ENCODE results near the gene SND1. TPM values are rescaled to one million over a fixed set of nuclear protein-coding genes. Genes with fewer than 3 reads are reported as not detected.
"Not testable (repeated sequence)": the region's sequence is repeated elsewhere in the genome, so short reads cannot be mapped to it uniquely, and the experiment has no call there.

The SND1 gene
- total RNA-seq, 6 experiments from 2014 or later, result 217 to 259 (median 247) TPM

GRCh38 chr7:128108641-128109423 lies 456.8 kb downstream of the SND1 start:
- H3K36me3 Mint-ChIP-seq (ENCODE audit: low read depth), result no peaks in the 10 kb centered on the region
- no peak for TF ChIP-seq CTCF (IDR thresholded peaks at IDR 0.05)
- H3K4me1 Mint-ChIP-seq (ENCODE audit: low read depth), result peaks cover 8% of the 10 kb centered on the region
- H3K27me3 Mint-ChIP-seq (ENCODE audit: insufficient read depth), result peaks cover 44% of the 10 kb centered on the region
- no peak overlapping the region for H3K27ac Mint-ChIP-seq
- no peak overlapping the region for H3K4me3 Mint-ChIP-seq
- no peaks in the 10 kb centered on the region; the same call in 1 of the 2 replicates for H3K9me3 Mint-ChIP-seq
- DNase-seq, result no peak

GRCh38 chr7:128109424-128109969 lies 457.5 kb downstream of the SND1 start:
- H3K4me3 Mint-ChIP-seq; H3K9me3 Mint-ChIP-seq; H3K27ac Mint-ChIP-seq; H3K36me3 Mint-ChIP-seq (ENCODE audit: low read depth); H3K4me1 Mint-ChIP-seq (ENCODE audit: low read depth); DNase-seq: not testable (repeated sequence)
- peaks cover 39% of the 10 kb centered on the region for H3K27me3 Mint-ChIP-seq (ENCODE audit: insufficient read depth)

- peaks cover 28% of the 10 kb centered on the region for H3K27me3 Mint-ChIP-seq (ENCODE audit: insufficient read depth)
Observed at GRCh38 chr7:128110641-128111364, 458.8 kb downstream of the SND1 start.

GRCh38 chr7:128112018-128112780 lies 460.2 kb downstream of the SND1 start:
- Mint-ChIP-seq H3K27me3 (ENCODE audit: insufficient read depth) (peaks cover 19% of the 10 kb centered on the region), H3K4me1 (ENCODE audit: low read depth) (peaks cover 16% of the 10 kb centered on the region), H3K27ac (no peak overlapping the region), H3K9me3 (no peaks in the 10 kb centered on the region), H3K4me3 (no peak overlapping the region), H3K36me3 (ENCODE audit: low read depth) (no peaks in the 10 kb centered on the region)
- no peak for TF ChIP-seq CTCF (IDR thresholded peaks at IDR 0.05)
- no peak for DNase-seq

More at GRCh38 chr7:128110641-128111364, 458.8 kb downstream of the SND1 start:
- Mint-ChIP-seq H3K4me1 (ENCODE audit: low read depth) (peaks cover 11% of the 10 kb centered on the region), H3K4me3 (no peak overlapping the region), H3K36me3 (ENCODE audit: low read depth) (no peaks in the 10 kb centered on the region), H3K27ac (no peak overlapping the region), H3K9me3 (no peaks in the 10 kb centered on the region)
- no peak for TF ChIP-seq CTCF (IDR thresholded peaks at IDR 0.05)
- no peak for DNase-seq

- Mint-ChIP-seq H3K27me3 (ENCODE audit: insufficient read depth) (peaks cover 21% of the 10 kb centered on the region), H3K9me3 (no peaks in the 10 kb centered on the region), H3K4me1 (ENCODE audit: low read depth) (peaks cover 16% of the 10 kb centered on the region), H3K36me3 (ENCODE audit: low read depth) (no peaks in the 10 kb centered on the region), H3K27ac (no peak overlapping the region), H3K4me3 (no peak overlapping the region)
- no peak for TF ChIP-seq CTCF (IDR thresholded peaks at IDR 0.05)
- DNase-seq, result no peak
Observed at GRCh38 chr7:128112781-128113221, 460.8 kb downstream of the SND1 start.
